D341Med (cell line): ENCODE measurements around the gene TRAF3IP1.

Experiments used
- DNase-seq: peaks from one replicate; pipeline ENCODE4 v3.0.0; 2012; ENCODE audit warnings: low spot score

Gene TRAF3IP1

DNA sequence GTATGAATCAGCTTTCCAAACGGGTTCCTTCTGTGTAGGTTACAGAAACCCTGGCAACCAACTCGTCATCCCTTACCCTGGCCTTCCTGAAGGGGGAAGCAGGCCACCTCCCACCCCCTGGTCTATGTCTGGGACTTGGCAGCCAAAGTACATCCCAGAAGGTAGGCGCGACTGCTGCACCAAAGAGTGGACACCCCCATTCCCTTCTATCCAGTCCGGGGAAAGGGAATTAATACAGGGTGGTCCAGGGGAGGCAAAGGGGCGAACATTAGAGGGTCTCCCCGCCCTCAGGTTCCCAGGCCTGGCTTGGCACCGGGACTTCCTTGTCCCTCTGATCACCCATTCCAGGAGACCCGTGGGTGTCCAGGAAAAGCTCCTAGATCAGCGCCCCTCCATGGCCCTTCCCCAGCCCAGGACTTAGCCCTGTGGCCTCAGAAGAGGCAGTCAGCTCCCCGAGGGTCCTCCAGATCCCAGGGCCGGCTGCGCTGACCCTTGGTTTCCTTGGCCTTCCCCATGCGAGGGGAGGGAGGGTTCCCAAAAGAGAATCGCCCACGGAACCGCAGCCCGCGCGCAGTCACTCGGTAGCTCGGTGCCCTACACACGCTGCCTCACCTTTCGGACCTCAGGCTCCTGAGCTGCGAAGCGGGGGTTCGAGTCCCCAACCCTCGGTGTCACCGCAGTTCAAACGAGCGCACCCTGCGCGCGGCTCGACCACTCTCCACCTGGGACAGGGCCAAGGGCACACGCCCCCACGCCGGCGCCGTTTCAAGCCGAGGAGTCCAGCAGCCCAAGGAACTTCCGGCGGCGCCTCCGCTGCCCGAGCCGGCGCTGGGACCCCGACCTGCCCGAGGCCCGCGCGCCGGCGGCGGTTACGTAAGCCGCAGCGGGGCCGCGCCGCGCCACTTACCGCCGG lies 32.3 kb upstream of the TRAF3IP1 start, which contains the start of gene PER2:
PER2 (minus strand) TSS at position 874 of the 913 bp plus-strand sequence. CDS start 10,674 bp downstream, outside the sequence.
- peak; percentile 61 for DNase-seq

DNA sequence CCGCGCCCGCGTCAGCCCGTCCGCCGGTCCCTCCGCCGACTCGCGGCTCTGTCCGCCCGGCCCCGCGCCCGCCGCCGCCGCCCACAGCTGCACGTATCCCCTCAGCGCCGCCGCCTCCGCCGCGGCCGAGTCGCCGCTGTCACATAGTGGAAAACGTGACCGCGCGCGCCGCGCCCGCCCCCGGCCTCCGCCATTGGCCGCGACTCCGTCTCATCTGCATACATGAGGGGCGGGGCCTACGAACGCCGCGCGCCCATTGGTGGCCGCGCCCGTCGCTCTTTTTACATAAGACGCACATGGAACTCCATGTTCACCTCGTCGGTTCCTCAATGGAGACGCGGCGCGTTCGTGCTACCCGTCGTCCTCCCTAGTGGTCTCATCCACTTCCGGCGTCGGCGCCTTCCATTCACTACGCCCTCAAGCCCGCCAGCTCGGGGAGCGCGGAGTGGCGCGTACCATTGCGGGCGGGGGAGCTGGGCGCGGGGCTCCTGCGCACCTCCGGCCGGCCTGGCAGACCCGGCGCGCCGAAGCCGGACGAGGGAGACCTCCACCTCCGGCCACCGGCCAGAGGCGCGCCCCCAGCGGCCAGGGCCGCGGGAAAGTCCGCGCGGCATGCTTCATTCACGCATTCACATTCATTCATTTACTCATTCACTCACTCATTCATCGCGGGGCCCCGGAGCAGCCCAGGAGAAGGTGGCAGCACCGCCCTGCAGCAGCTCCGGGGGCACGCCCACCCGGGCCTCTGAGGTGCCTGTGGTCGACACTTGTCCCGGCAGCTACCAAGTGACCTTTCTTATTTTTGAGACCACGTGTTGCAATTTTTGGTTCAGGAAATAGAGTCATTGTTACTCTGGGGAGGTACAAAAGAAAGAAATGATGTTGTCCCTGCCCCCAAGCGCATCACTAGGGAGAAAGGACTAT lies 31.4 kb upstream of the TRAF3IP1 start:
- peak; percentile 95 for DNase-seq

DNA sequence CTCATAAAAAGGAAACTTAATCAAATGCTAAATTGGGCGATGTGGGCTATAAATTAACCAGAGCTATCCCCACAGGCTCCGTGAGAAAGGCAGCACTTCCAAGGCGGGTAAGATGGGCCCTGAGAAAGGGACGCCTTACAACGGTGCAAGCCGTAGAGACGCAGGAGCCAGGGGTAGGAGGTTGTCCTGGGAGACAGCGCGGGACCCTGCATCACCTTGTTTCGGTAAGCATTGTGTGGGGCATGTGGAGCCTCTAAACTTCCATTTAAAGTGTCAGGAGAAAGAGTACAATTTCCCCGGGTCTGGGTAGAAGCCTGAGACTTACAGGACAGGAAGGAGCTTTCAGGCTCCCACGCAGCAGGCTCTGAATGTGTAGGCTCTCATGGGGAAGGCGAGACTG lies 30.7 kb upstream of the TRAF3IP1 start:
- DNase-seq: no peak

DNA sequence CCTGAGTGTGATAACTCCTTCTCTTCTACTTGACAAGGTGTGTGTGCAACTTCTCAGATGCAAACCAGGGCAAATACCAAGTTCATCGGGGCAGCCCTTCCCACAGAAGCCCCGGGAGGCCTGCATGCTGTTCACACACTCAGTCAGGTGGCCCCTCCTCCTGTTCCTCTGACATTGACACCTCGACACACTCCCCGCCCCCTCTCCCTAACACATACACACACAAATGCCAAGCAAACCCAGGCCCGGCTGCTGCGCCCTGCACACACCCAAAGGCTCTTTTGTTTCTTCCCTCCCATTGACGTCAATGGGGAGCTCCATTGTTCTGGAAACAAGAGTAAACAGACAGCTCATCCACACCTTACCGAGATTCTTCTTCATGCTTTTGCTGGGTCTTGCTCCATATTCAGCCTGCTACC lies 30.2 kb upstream of the TRAF3IP1 start:
- DNase-seq: no peak

DNA sequence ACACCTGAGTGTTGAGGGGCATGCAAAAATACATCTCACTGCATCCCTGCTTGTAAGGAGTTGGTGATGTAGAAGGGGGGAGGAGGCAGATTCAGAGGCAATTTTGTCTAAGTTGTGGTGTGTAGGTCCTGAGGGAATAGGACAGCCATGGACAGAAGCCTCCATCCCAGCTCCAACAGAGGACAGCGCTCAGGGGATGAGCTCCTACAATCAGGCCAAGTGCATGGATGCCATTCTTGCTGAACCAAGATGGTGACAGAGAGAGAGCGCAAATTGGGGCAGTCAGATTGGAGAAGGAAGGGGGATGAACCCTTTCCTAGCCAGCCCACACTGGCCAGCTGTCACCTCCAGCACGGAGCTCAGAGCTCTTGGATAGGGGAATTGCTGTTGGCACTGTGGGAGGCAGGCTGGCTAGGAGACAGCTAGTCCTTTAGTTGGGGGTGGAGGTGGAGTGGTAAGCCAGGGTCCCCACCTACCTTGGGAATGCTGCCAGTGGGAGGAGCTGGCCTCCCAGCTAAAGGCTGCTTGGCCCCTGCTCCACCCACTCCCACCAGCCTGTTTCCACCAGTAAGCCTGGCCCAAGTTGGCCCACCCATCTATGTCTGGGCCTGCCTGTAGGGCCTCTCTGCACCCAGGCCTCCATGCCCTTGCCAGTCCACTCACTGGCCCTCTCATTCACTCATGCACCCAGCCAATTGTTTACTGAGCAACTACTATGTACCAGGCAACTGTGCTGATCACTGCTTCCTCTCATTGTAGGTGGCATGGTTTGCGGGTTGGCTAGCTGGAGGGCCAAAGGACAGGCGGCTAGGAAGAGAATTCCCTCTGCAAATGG lies 29.4 kb upstream of the TRAF3IP1 start:
- DNase-seq: no peak

DNA sequence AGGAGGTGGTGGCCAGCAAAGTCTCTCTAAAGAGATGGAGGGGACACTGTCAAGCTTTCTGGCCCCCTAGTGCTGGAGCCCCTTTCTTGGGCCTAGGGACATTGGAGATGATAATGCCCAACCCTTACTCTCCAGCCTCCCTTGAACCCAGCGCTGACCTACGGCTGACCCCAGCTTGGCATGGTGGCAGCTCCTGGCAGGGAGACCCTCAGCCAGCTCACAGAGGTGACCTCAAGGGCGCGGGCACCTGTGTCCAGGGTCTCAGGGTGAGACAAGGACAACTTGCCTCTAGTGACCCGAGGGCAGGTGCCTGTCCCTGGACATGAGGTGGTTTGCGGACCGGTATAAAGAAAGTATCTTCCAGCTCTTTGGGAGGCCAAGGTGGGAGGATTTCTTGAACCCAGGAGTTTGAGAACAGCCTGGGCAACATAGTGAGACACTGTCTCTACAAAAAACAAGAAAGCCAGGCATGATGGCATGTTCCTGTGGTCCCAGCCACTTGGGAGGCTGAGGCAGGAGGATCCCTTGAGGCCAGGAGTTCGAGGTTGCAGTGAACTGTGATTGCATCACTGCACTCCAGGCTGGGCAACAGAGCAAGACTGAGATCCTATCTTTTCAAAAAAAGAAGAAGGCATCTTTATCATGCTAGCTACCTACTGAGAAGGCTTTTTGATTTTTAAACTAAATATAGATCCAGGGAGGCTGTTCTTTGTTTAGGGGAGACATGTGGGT lies 28.6 kb upstream of the TRAF3IP1 start:
- DNase-seq: no peak

DNA sequence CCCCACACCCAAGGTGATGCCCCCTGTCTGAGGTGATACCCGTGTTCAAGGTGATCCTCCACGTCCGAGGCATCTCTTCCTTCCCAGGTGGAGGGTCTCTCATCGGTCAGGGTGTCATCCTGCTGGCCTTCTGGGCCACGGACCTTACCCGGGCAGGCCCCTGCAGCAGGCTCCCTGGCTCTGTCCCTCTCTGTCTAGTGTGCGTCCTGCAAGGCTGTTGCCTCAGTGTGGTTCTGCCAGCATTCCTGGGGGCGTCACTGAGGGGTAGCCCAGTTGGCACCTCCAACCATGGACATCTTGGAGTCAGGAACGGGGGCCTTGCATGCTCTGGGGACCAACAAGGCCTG lies 26.3 kb upstream of the TRAF3IP1 start:
- DNase-seq: no peak

DNA sequence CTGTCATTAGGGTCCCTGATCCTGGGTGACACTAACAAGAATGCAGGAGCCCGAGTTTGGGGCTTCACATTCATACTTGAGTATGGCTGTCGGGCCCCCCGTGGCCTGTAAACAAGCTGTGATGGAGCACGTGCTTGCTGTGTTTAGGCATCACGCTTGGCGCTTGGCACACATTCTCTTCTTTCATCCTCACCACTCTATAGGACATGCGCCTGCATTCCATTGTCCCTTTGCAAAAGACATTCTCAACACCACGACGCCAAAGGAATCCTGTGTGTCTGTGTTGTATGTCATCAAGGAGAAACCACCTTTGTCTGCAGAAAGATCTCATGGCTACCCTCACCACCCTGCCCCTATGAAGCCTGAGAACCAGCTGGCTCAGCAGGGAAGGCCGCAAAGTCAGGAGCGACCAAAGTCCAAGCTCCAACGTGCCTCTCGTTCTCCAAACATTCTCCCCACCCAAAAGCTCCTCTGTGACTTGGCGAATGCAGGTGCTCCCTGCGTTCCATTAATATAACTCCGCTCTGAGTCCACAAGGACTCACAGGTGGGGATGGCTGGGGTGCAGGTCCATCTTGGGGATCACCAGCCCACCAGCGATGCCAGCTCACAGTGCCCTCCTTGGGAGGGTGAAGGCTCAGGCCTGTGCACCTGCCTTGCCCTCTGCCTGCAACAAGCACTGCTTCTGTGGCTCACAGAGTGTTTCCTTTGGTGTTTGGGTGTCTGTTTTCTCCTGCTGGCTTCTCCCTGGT lies 25.8 kb upstream of the TRAF3IP1 start:
- no peak for DNase-seq

DNA sequence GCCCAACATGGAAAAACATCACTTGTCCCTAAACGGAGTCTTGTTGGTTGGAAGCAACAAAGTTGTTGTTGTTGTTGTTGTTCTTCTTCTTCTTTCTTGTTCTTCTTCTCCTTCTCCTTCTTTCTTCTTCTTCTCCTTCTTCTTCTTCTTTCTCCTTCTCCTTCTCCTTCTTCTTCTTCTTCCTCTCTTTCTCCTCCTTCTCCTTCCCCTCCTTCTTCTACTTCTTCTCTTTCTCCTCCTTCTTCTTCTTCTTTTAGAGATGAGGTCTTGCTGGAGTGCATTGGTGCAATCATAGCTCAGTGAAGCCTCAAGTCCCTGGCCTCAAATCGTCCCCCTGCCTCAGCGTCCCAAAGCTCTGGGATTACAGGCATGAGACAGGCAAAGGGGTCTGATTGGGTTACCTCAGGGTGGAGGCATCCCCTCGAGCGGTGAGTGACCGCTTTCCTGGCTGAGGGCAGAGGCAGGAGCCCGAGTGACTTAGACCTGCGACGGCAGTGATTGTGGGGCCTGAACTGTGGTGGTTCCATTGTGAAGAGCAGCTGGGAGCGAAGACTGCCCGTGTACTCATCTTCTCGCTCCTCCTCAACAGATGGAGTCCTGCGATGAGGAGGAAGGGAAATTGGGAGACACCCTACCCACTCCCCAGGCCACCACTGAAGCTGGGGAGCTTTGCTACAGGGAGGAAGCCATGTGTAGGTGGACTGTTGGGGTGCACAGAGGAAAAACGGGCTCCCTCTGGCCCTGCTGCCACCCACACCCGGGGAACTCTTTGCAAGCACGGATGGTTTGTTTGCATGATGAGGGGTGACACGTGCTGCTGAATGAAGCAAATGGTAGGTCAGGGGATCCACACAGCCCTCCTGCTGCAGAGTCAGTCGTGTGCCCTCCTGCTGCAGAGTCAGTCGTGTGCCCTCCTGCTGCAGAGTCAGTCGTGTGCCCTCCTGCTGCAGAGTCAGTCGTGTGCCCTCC lies 24.9 kb upstream of the TRAF3IP1 start:
- DNase-seq: no peak

DNA sequence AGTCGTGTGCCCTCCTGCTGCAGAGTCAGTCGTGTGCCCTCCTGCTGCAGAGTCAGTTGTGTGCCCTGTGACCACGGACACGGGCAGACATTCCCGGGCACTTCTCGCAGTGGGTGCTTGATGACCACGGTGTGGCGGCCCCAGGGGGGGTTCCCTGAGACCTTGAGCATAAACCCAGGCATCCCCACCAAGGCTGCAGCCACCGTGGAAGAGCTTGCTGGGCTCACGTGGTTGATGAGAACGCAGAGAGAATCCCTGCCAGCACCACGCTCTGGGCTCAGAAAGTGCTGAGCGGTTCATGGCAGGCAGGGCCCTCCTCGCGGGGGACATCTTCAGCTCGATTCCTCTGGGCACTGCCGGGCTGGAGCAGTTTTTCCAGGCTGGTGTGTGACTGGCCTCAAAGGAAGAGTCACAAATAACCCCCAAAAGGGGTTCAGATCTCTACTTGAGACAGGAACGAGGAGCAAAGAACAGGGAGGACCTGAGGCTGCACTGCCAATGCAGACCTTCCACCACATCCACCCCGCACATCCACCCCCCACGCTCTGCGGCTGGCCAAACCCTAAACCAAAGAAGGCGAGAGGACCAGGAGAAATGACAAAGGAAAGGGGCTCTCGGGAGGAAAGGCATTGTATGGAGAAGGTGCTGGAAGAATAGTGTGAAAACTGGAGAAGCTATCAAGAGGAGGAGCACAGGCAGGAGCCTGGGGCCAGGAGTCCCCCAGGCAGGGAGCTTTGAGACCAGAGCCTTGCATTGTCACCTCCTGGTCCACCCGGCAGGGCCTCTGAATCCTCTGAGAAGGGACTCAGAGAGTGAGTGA lies 23.5 kb upstream of the TRAF3IP1 start:
- DNase-seq: no peak

DNA sequence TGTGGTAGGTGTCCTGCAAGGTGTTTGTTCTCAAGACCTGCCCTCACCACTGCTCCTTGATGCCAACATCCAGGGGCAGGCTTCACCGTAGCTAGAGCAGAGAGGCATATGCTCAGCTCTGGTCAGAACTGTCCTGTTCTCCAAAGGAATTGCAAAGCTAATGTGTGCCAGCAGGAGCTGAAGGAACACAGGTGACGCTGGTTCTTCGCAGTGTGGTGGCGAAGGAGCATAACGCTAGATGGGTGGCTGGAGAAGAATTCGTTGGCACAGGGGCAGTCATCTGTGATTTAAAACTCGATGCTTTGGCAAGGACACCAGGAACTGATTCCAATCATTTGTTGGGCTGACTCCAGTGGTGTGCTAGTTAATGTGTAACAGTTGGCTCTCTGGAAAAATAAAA lies 20.5 kb upstream of the TRAF3IP1 start:
- DNase-seq: no peak

DNA sequence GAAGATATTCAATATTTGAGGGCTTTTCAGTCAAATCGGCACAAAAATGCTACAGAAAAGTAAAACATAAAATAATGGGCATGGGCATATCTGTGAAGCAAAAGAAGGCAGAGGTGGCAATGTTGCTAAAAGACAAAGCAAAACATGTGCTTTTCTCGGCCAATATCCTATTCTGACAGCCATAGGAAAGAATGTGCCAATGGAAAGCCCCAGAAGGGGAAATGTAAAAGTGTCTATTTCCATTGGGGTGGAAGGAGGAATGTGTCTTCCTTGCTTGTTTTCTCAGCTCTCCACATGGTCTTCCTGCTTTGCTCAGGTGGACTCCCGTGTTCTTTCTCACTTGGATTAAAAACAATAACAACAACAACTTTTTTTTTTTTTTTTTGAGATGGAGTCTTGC lies 18.2 kb upstream of the TRAF3IP1 start:
- DNase-seq: no peak

DNA sequence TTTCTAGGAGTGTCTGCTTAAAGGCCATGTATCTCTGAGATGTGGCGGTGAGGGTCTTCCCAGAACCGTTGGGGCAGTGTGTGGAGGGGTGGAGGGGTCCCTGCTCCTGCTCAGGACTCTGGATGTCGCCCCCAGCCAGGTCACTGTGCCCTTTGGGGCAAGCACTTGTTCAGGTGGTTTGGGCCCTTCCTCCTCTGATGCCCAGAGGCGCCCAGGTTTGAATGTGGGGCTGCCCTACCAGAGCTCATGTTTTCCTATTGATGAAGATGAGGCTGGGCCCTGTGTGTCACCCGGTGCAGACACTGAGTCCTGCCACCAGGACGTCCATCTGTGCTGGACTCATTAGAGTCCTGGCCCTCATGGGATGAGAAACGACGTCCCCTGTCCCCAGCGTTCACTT lies 17.6 kb upstream of the TRAF3IP1 start:
- DNase-seq: no peak

DNA sequence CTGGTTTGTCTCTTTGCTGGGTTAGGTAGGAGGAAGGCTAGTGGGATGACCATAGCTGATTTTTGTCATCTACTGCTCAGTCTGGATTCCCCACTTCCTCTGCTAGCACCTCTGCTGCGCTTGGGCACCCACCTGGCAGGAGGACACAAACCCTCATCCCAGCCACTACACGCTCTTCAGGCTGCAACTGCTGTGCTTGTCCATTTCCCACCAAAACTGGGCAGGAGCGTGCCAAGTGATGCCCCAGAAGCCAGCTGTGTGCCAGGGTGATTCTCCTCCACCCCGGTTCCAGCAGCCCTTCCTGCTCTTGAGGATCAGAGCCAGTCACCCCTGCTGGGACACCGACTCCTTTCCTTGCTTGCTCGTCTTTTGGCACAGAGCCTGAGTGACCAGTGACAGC lies 16.2 kb upstream of the TRAF3IP1 start:
- no peak for DNase-seq

DNA sequence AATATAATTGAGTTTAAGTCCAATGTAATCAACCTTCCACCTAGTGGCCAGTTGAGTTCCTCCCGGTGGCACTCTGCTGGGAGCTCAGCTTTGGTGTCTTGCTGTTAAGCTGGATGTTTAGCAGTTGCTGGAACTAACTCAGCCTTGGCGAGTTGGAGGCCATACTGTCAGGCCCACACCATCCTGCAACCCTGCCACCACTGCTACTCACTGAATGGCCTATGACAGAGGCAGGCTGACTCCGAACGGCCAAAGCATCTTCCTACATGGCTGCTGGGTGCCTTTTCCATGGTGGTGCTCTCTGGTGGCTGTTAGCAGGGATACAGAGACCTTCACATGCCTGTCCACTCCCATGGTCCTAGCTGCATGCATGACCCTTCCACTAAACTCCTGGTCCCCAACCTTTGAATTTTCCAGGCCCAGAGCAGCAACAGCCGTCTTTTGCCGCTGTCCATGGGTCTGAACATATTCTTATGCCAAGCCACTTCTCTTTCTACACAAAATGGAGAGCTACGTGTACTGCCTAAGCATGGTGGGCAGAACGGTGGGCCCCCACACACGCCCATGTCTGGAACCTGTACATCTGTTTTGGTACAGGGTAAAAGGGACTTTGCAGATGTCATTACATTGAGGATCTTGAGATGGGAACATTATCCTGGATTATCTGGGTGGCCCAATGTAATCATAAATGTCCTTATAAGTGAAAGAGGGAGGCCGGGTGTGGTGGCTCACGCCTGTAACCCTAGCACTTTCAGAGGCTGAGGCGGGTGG lies 15.0 kb upstream of the TRAF3IP1 start:
- no peak for DNase-seq

DNA sequence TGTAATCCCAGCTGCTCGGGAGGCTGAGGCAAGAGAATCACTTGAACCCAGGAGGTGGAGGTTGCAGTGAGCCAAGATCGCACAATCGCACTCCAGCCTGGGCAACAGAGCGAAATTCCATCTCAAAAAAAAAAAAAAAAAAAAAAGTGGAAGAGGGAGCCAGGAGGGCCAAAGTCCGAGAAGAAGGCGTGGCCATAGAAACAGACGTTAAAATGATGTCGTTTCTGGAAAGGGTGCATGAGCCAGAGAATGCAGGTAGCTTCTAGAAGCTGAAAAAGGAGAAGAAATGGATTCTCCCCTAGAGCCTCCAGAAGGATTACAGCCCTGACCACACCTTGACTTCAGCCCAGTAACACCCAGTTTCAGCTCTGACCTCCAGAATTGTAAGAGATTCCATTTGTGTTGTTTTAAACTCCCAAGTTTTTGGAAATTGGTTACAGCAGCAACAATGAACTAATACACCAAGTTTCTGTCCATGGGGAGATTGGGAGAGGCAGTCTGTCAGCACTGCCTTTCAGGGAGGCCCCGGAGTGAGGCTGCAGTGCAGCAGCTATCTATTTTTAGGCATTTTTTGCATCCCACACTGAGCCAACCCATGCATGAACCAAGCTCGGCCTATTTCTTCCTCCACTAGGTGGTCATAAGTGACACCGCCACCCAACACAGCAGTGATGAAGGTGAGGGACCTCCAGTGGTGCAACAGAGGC lies 14.2 kb upstream of the TRAF3IP1 start:
- no peak for DNase-seq

DNA sequence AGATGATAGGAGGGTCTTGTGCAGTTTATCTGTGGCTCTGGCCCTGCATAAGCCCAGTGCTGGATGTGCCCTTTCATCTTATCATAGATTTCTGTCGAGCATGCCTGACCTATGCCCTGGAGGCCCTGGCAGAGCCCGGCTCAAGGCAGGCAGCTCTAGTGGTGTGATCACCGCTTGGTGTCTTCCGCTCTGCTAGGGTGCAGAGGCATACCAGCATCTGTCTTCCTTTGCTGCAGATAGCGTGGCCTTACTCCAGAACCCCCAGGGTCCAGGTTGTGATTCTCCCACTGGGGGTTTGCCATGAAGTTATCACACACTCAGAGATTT lies 13.7 kb upstream of the TRAF3IP1 start:
- DNase-seq: no peak
